ENCODE measurements around the gene CAPN2. TPM values are rescaled to one million over a fixed set of nuclear protein-coding genes. Genes with fewer than 3 reads are reported as not detected.

The CAPN2 gene
- total RNA-seq, 1 donor from 2014 or later: 391 TPM

- no peak for DNase-seq (ENCODE audit: low read depth)
Observed at GRCh38 chr1:223752721-223753515, 40.6 kb downstream of the CAPN2 start.

GRCh38 chr1:223754681-223755431 is 42.5 kb downstream of the CAPN2 start:
- no peaks in the 10 kb centered on the region for H3K27me3 Mint-ChIP-seq (ENCODE audit: low read depth, unreplicated experiment)
- no peaks in the 10 kb centered on the region for H3K4me1 ChIP-seq (ENCODE audit: insufficient read depth, low read length)
- peaks cover 31% of the 10 kb centered on the region for H4K20me1 ChIP-seq (ENCODE audit: insufficient read depth, low read length)
- no peak overlapping the region for H3K4me2 ChIP-seq (ENCODE audit: low read length)
- no peak overlapping the region for H3K27ac Mint-ChIP-seq (ENCODE audit: unreplicated experiment)
- peaks cover 25% of the 10 kb centered on the region for H3K79me2 ChIP-seq (ENCODE audit: insufficient read depth, low read length)
- peaks cover 1% of the 10 kb centered on the region for H3K4me1 Mint-ChIP-seq (ENCODE audit: low read depth, unreplicated experiment)
- no peaks in the 10 kb centered on the region for H3K9me3 ChIP-seq (ENCODE audit: insufficient read depth, low read depth, low read length)
- no peaks in the 10 kb centered on the region for H3K9me3 Mint-ChIP-seq (ENCODE audit: unreplicated experiment)
- H3K27me3 ChIP-seq (ENCODE audit: insufficient read depth, low read length): no peaks in the 10 kb centered on the region
- H3K9ac ChIP-seq (ENCODE audit: low read length): no peak overlapping the region
- no peak overlapping the region for H3K4me3 Mint-ChIP-seq (ENCODE audit: unreplicated experiment)
- peaks cover 34% of the 10 kb centered on the region for H3K36me3 Mint-ChIP-seq (ENCODE audit: low read depth, unreplicated experiment)
- H3K27ac ChIP-seq (ENCODE audit: low read depth, low read length): no peak overlapping the region
- H3K36me3 ChIP-seq (ENCODE audit: insufficient read depth, low read length): peaks cover 94% of the 10 kb centered on the region
- H3K4me3 ChIP-seq (ENCODE audit: insufficient read depth, low read depth, low read length): no peak overlapping the region
- H2AFZ ChIP-seq (ENCODE audit: low read depth, low read length): no peak overlapping the region
- DNase-seq (ENCODE audit: low read depth) (no peak), FAIRE-seq (no peak)
- TF ChIP-seq CTCF (IDR thresholded peaks at IDR 0.05; ENCODE audit: insufficient read depth, low read depth, low read length): no peak
- no peak for TF ChIP-seq EZH2 (IDR thresholded peaks at IDR 0.05; ENCODE audit: insufficient read depth, low read length)

More at GRCh38 chr1:223752721-223753515, 40.6 kb downstream of the CAPN2 start:
- H3K36me3 ChIP-seq (ENCODE audit: insufficient read depth, low read length): peaks cover 85% of the 10 kb centered on the region
- peaks cover 31% of the 10 kb centered on the region for H3K79me2 ChIP-seq (ENCODE audit: insufficient read depth, low read length)
- Mint-ChIP-seq H3K36me3 (ENCODE audit: low read depth, unreplicated experiment) (peaks cover 31% of the 10 kb centered on the region), H3K27ac (ENCODE audit: unreplicated experiment) (no peak overlapping the region), H3K4me3 (ENCODE audit: unreplicated experiment) (no peak overlapping the region), H3K9me3 (ENCODE audit: unreplicated experiment) (no peaks in the 10 kb centered on the region), H3K4me1 (ENCODE audit: low read depth, unreplicated experiment) (peaks cover 10% of the 10 kb centered on the region), H3K27me3 (ENCODE audit: low read depth, unreplicated experiment) (no peaks in the 10 kb centered on the region)
- no peak for TF ChIP-seq EZH2 (IDR thresholded peaks at IDR 0.05; ENCODE audit: insufficient read depth, low read length)
- no peak for TF ChIP-seq CTCF (IDR thresholded peaks at IDR 0.05; ENCODE audit: insufficient read depth, low read depth, low read length)
- H3K4me2 ChIP-seq (ENCODE audit: low read length): no peak overlapping the region
- FAIRE-seq: no peak
- H3K27ac ChIP-seq (ENCODE audit: low read depth, low read length): no peak overlapping the region
- H3K4me3 ChIP-seq (ENCODE audit: insufficient read depth, low read depth, low read length): no peak overlapping the region
- H2AFZ ChIP-seq (ENCODE audit: low read depth, low read length): no peak overlapping the region
- no peaks in the 10 kb centered on the region for H3K9me3 ChIP-seq (ENCODE audit: insufficient read depth, low read depth, low read length)
- peaks cover 36% of the 10 kb centered on the region for H4K20me1 ChIP-seq (ENCODE audit: insufficient read depth, low read length)
- no peaks in the 10 kb centered on the region for H3K27me3 ChIP-seq (ENCODE audit: insufficient read depth, low read length)
- H3K9ac ChIP-seq (ENCODE audit: low read length): no peak overlapping the region
- peaks cover 11% of the 10 kb centered on the region for H3K4me1 ChIP-seq (ENCODE audit: insufficient read depth, low read length)

Measured in astrocyte (in vitro differentiated cells and primary cell).